RCC 7860 (cell line): Measurements from ENCODE around the gene ITGA1.
"Not testable (repeated sequence)": the region's sequence is repeated elsewhere in the genome, so short reads cannot be mapped to it uniquely, and the experiment has no call there.

Source experiments
- DNase-seq: peaks from one replicate; pipeline ENCODE4 v3.0.0-alpha.2; 2015; ENCODE audit warnings: low spot score
- FAIRE-seq: peaks from 2 replicates; lab custom pipeline; 2012; peaks lifted over from hg19 to GRCh38; lab: Jason Lieb, UNC

Gene ITGA1

GRCh38 chr5:52824827-52825226 lies 37.1 kb downstream of the ITGA1 start:
- FAIRE-seq (no peak), DNase-seq (no peak)

GRCh38 chr5:52825826-52826225 lies 38.1 kb downstream of the ITGA1 start:
- FAIRE-seq, result no peak
- DNase-seq, result no peak

- DNase-seq (no peak), FAIRE-seq (no peak)
Measured at GRCh38 chr5:52827815-52828214, 40.1 kb downstream of the ITGA1 start.

GRCh38 chr5:52829664-52830063 lies 41.9 kb downstream of the ITGA1 start:
- no peak for FAIRE-seq
- DNase-seq, result no peak

GRCh38 chr5:52830650-52831049 lies 42.9 kb downstream of the ITGA1 start:
- FAIRE-seq, result no peak
- no peak for DNase-seq

GRCh38 chr5:52831786-52832511 lies 44.2 kb downstream of the ITGA1 start:
- no peak for FAIRE-seq
- DNase-seq, result no peak

GRCh38 chr5:52834320-52834719 lies 46.6 kb downstream of the ITGA1 start:
- no peak for FAIRE-seq
- no peak for DNase-seq

GRCh38 chr5:52837068-52837467 lies 49.4 kb downstream of the ITGA1 start:
- peak; percentile 67 for FAIRE-seq

GRCh38 chr5:52837591-52838001 lies 49.9 kb downstream of the ITGA1 start:
- DNase-seq, result no peak
- no peak for FAIRE-seq

More at GRCh38 chr5:52837068-52837467, 49.4 kb downstream of the ITGA1 start:
- peak; percentile 21 for DNase-seq

GRCh38 chr5:52838326-52839015 lies 50.8 kb downstream of the ITGA1 start:
- no peak for FAIRE-seq
- no peak for DNase-seq

- FAIRE-seq (no peak), DNase-seq (no peak)
Measured at GRCh38 chr5:52839285-52839684, 51.6 kb downstream of the ITGA1 start.

- FAIRE-seq (no peak), DNase-seq (no peak)
Measured at GRCh38 chr5:52840277-52841050, 52.7 kb downstream of the ITGA1 start.

GRCh38 chr5:52841114-52841513 lies 53.4 kb downstream of the ITGA1 start:
- no peak for FAIRE-seq

GRCh38 chr5:52842111-52842510 lies 54.4 kb downstream of the ITGA1 start:
- DNase-seq (no peak), FAIRE-seq (no peak)

More at GRCh38 chr5:52841114-52841513, 53.4 kb downstream of the ITGA1 start:
- DNase-seq, result no peak

- FAIRE-seq, result no peak
- no peak for DNase-seq
Measured at GRCh38 chr5:52844885-52845284, 57.2 kb downstream of the ITGA1 start.

- DNase-seq (no peak), FAIRE-seq (no peak)
Measured at GRCh38 chr5:52846182-52846842, 58.6 kb downstream of the ITGA1 start.

GRCh38 chr5:52848688-52849087 lies 61.0 kb downstream of the ITGA1 start:
- not testable (repeated sequence) for DNase-seq, FAIRE-seq

- DNase-seq (no peak), FAIRE-seq (no peak)
Measured at GRCh38 chr5:52849544-52849943, 61.8 kb downstream of the ITGA1 start.

- no peak for FAIRE-seq
- DNase-seq, result no peak
Measured at GRCh38 chr5:52853650-52854049, 65.9 kb downstream of the ITGA1 start.

GRCh38 chr5:52854301-52854700 lies 66.6 kb downstream of the ITGA1 start:
- no peak for DNase-seq
- FAIRE-seq, result no peak

GRCh38 chr5:52854949-52855348 lies 67.2 kb downstream of the ITGA1 start:
- DNase-seq (no peak), FAIRE-seq (no peak)
